Upper lobe of left lung (tissue), 6 donors: ENCODE measurements around the gene LCK. TPM values are rescaled to one million over a fixed set of nuclear protein-coding genes. Genes with fewer than 3 reads are reported as not detected.

Experiments used
- ATAC-seq, 2 donors: fragments of 200-7000 bp; cut with Tn5 transposase; one replicate each; pipeline ENCODE4 v1.9.1; 2022; ENCODE audit warnings: mild to moderate bottlenecking in 2 of 2, moderate library complexity in 2 of 2; ENCODE audit not compliant: low FRiP score in 2 of 2
- DNase-seq, 2 donors: peaks; one replicate each; pipeline ENCODE4 v3.0.0-alpha.2; 2019 to 2020
- H3K27ac ChIP-seq, 4 donors: fragments of 200-600 bp; sonication (generic); one replicate each; pipeline ENCODE4 v1.5.1; 2016 to 2019
- H3K27me3 ChIP-seq, 4 donors: fragments of 200-600 bp; sonication (generic); one replicate each; pipeline ENCODE4 v1.5.1; 2017 to 2019
- H3K36me3 ChIP-seq, 4 donors: fragments of 200-600 bp; sonication (generic); one replicate each; pipeline ENCODE4 v1.5.1; 2016 to 2019
- H3K4me1 ChIP-seq, 4 donors: fragments of 200-600 bp; sonication (generic); one replicate each; pipeline ENCODE4 v1.5.1; 2018 to 2019
- H3K4me3 ChIP-seq, 4 donors: fragments of 200-600 bp; sonication (generic); one replicate each; pipeline ENCODE4 v1.5.1; 2017 to 2019; ENCODE audit warnings: mild to moderate bottlenecking in 2 of 4, moderate library complexity in 1 of 4
- H3K9me3 ChIP-seq, 4 donors: fragments of 200-600 bp; sonication (generic); one replicate each; pipeline ENCODE4 v1.5.1; 2018 to 2019
- CTCF ChIP-seq, 6 experiments: fragments of 450-650 bp in 4 of 6; fragments of 200-600 bp in 2 of 6; sonication (generic) in 2 of 6; IDR thresholded peaks; one replicate each; pipeline ENCODE4 v1.5.1; 2016 to 2019; ENCODE audit warnings: antibody characterized with exemption in 6 of 6
- EP300 ChIP-seq, 4 donors: sonication (generic); formaldehyde crosslinking; IDR thresholded peaks; one replicate each; pipeline ENCODE4 v1.5.1; 2017; ENCODE audit warnings: antibody characterized with exemption in 4 of 4, control low read depth in 2 of 4
- POLR2A ChIP-seq, 4 donors: fragments of 450-650 bp; IDR thresholded peaks; one replicate each; pipeline ENCODE4 v1.5.1; 2016 to 2017; ENCODE audit warnings: antibody characterized with exemption in 4 of 4, mild to moderate bottlenecking in 2 of 4
- POLR2AphosphoS5 ChIP-seq, 2 donors: sonication (generic); formaldehyde crosslinking; IDR thresholded peaks; one replicate each; pipeline ENCODE4 v1.5.1; 2017; ENCODE audit warnings: antibody characterized with exemption in 2 of 2
- WGBS, 2 donors: methylation state at CpG; one replicate each; pipeline ENCODE4 v1.1.5; 2017 to 2018; 5-methylcytosine and 5-hydroxymethylcytosine counted together
- total RNA-seq, 6 donors: library from RNA; depleted of rRNA in 4 of 6; stranded (reverse); fragments of >200 nt in 4 of 6; gene quantifications; one replicate each; pipeline versions ENCODE4 v1.1.0 to v1.2.1, GENCODE V29; 2016 to 2021
- donor health status: DM: no; HTN: no; CAD: no; lungs with moderate emphysema.
- donor health status: DM: no; HTN: yes; CAD: no; lungs with severe emphysema.

LCK gene
- total RNA-seq, 6 donors from 2014 or later = 5.1 to 25.1 (median 7.7) TPM

- no peak for ATAC-seq
- DNase-seq = peak in 1 of 2 donors; percentile 56
- no peak for TF ChIP-seq CTCF (IDR thresholded peaks at IDR 0.05)
- peak in 1 of 4 donors; percentile 15 for TF ChIP-seq POLR2A (IDR thresholded peaks at IDR 0.05)
- TF ChIP-seq EP300 (IDR thresholded peaks at IDR 0.05) = no peak
- no peaks in the 10 kb centered on the region for H3K27me3 ChIP-seq
- H3K9me3 ChIP-seq = no peaks in the 10 kb centered on the region
- peaks cover 9 to 20% (median 14%) of the 10 kb centered on the region in 4 donors for H3K4me1 ChIP-seq
- H3K4me3 ChIP-seq = no peak within 1 kb of the TSS
- peaks cover 0 to 3% (median 0%) of the 10 kb centered on the region in 4 donors for H3K36me3 ChIP-seq
- H3K27ac ChIP-seq = no peak within 1 kb of the TSS
- 89 to 100% methylated on average over 1 to 5 of the region's 5 CpGs for WGBS, 2 donors
Observed at GRCh38 chr1:32208891-32209328, 42.2 kb upstream of the LCK start, which contains the start of gene DCDC2B. Gene DCDC2B (plus strand): TSS chr1:32209089. CDS start chr1:32209094, 5 bp downstream.

- H3K36me3 ChIP-seq = peaks cover 6 to 44% (median 24%) of the 10 kb centered on the region in 4 donors
- WGBS, 2 donors = 73 to 93% methylated on average over 7 to 9 of the region's 10 CpGs
Observed at GRCh38 chr1:32215629-32216480, 35.2 kb upstream of the LCK start.

GRCh38 chr1:32216566-32216965 is 34.5 kb upstream of the LCK start:
- Histone ChIP-seq H3K27ac (no peak overlapping the region), H3K4me3 (no peak overlapping the region), H3K4me1 (peaks cover 8 to 21% (median 12%) of the 10 kb centered on the region in 4 donors), H3K36me3 (peaks cover 6 to 44% (median 24%) of the 10 kb centered on the region in 4 donors), H3K27me3 (no peaks in the 10 kb centered on the region), H3K9me3 (no peaks in the 10 kb centered on the region)
- 74 to 95% methylated on average over 4 to 5 of the region's 5 CpGs for WGBS, 2 donors
- ATAC-seq (no peak), DNase-seq (no peak)
- TF ChIP-seq POLR2A (IDR thresholded peaks at IDR 0.05) (no peak), EP300 (IDR thresholded peaks at IDR 0.05) (no peak), POLR2AphosphoS5 (IDR thresholded peaks at IDR 0.05) (no peak)

More at GRCh38 chr1:32215629-32216480, 35.2 kb upstream of the LCK start:
- ATAC-seq = peak; percentile 81 to 82
- TF ChIP-seq CTCF (IDR thresholded peaks at IDR 0.05) (peak; percentile 65 to 78 (median 72)), POLR2AphosphoS5 (IDR thresholded peaks at IDR 0.05) (no peak)
- H3K9me3 ChIP-seq = no peaks in the 10 kb centered on the region
- H3K27ac ChIP-seq = peak overlapping the region in 1 of 4 donors; percentile 15
- no peak overlapping the region for H3K4me3 ChIP-seq
- H3K27me3 ChIP-seq = no peaks in the 10 kb centered on the region
- H3K4me1 ChIP-seq = peaks cover 2 to 14% (median 5%) of the 10 kb centered on the region in 4 donors
- peak in 1 of 2 donors; percentile 48 for DNase-seq

GRCh38 chr1:32219022-32219421 is 32.0 kb upstream of the LCK start:
- H3K36me3 ChIP-seq = peaks cover 6 to 45% (median 26%) of the 10 kb centered on the region in 4 donors
- no peak for DNase-seq

More at GRCh38 chr1:32219022-32219421, 32.0 kb upstream of the LCK start:
- TF ChIP-seq EP300 (IDR thresholded peaks at IDR 0.05) (no peak), POLR2A (IDR thresholded peaks at IDR 0.05) (no peak), POLR2AphosphoS5 (IDR thresholded peaks at IDR 0.05) (no peak), CTCF (IDR thresholded peaks at IDR 0.05) (no peak)
- Histone ChIP-seq H3K27ac (no peak overlapping the region), H3K27me3 (no peaks in the 10 kb centered on the region), H3K9me3 (no peaks in the 10 kb centered on the region), H3K4me3 (no peak overlapping the region), H3K4me1 (peaks cover 19 to 38% (median 27%) of the 10 kb centered on the region in 4 donors)
- 83 to 85% methylated on average over 7 of the region's 7 CpGs for WGBS, 2 donors
- no peak for ATAC-seq
